CD4-positive, alpha-beta T cell (primary cell): ENCODE measurements around the gene RUSF1. TPM values are rescaled to one million over a fixed set of nuclear protein-coding genes. Genes with fewer than 3 reads are reported as not detected.

ENCODE experiments used
- ATAC-seq: fragments of 200-7000 bp; cut with Tn5 transposase; one replicate; pipeline ENCODE4 v1.10.0; 2022; ENCODE audit warnings: mild to moderate bottlenecking; ENCODE audit not compliant: poor library complexity
- CTCF ChIA-PET: fragments of 350-600 bp; sonication (Branson Sonifier 250); formaldehyde crosslinking; loops from one replicate; lab custom pipeline; 2021; ENCODE audit warnings: antibody characterized with exemption, inconsistent platforms; lab: Charles Lee
- POLR2A ChIA-PET: fragments of 350-600 bp; sonication (Branson Sonifier 250); formaldehyde crosslinking; loops from one replicate; lab custom pipeline; 2021; ENCODE audit warnings: antibody characterized with exemption, inconsistent platforms; lab: Charles Lee
- DNase-seq, 14 experiments: peaks; one replicate each; pipeline ENCODE4 v3.0.0-alpha.2; 2013 to 2020; ENCODE audit warnings: mixed read lengths in 2 of 14
- H3K27ac ChIP-seq, 2 donors: one replicate each; pipeline versions ENCODE4 v1.5.1 to v1.7.0; 2013; ENCODE audit warnings: low read length in 2 of 2, low read depth in 1 of 2, mild to moderate bottlenecking in 1 of 2
- H3K27me3 ChIP-seq, 2 experiments: 1 replicate in 1 of 2; 2 replicates in 1 of 2; pipeline versions ENCODE4 v1.6.1 to v1.7.0; 2013; ENCODE audit warnings: low read length in 2 of 2, control low read depth in 1 of 2, mild to moderate bottlenecking in 1 of 2, moderate library complexity in 1 of 2; ENCODE audit not compliant: insufficient read depth in 2 of 2, control insufficient read depth in 1 of 2
- H3K36me3 ChIP-seq: one replicate; pipeline ENCODE4 v1.6.1; 2013; ENCODE audit warnings: low read length, control low read depth; ENCODE audit not compliant: insufficient read depth
- H3K4me1 ChIP-seq: one replicate; pipeline ENCODE4 v1.6.1; 2013; ENCODE audit warnings: low read length, control low read depth; ENCODE audit not compliant: insufficient read depth
- H3K4me3 ChIP-seq: one replicate; pipeline ENCODE4 v1.5.1; 2013; ENCODE audit warnings: mild to moderate bottlenecking, low read length, moderate library complexity
- H3K9me3 ChIP-seq, 2 experiments: 1 replicate in 1 of 2; 2 replicates in 1 of 2; pipeline versions ENCODE4 v1.6.1 to v1.7.0; 2013; ENCODE audit warnings: low read length in 2 of 2, mild to moderate bottlenecking in 2 of 2, control low read depth in 1 of 2, moderate library complexity in 1 of 2; ENCODE audit not compliant: control insufficient read depth in 1 of 2, insufficient read depth in 1 of 2
- H3K27ac Mint-ChIP-seq: one replicate; pipeline ENCODE4 v1.8.0; 2020; ENCODE audit warnings: mixed read lengths
- H3K27me3 Mint-ChIP-seq: one replicate; pipeline ENCODE4 v1.8.0; 2021; ENCODE audit warnings: mixed read lengths
- H3K36me3 Mint-ChIP-seq: one replicate; pipeline ENCODE4 v1.8.0; 2021; ENCODE audit warnings: low read depth, mixed read lengths
- H3K4me1 Mint-ChIP-seq: one replicate; pipeline ENCODE4 v1.8.0; 2021; ENCODE audit warnings: low read depth, mixed read lengths
- H3K4me3 Mint-ChIP-seq: one replicate; pipeline ENCODE4 v1.8.0; 2020; ENCODE audit warnings: mild to moderate bottlenecking, mixed read lengths
- H3K9me3 Mint-ChIP-seq: one replicate; pipeline ENCODE4 v1.8.0; 2020; ENCODE audit warnings: mixed read lengths
- CTCF ChIP-seq: fragments of 200-600 bp; IDR thresholded peaks from one replicate; pipeline ENCODE4 v1.8.0; 2022; ENCODE audit warnings: antibody characterized with exemption, mild to moderate bottlenecking
- intact Hi-C, 2 experiments: fragments of 100-400 bp; cut with DNase I in 1 of 2; cut with micrococcal nuclease in 1 of 2; formaldehyde crosslinking; loops; one replicate each; pipeline versions ENCODE4 v1.15.1 to v1.9.0; 2023 to 2025; cut with DNase I, micrococcal nuclease
- total RNA-seq, 174 experiments: library from RNA in 2 of 174; stranded (reverse) in 2 of 174; gene quantifications; one replicate each; pipeline ENCODE4 v1.2.3 and lab custom pipeline; 2021 to 2026

RUSF1 gene
- total RNA-seq, 2 experiments from 2014 or later, result 69.2 to 73.2 TPM

- Histone ChIP-seq H3K4me1 (peaks cover 27% of the 10 kb centered on the region), H3K27me3 (no peaks in the 10 kb centered on the region), H3K4me3 (peak overlapping the region; percentile 89), H3K9me3 (no peaks in the 10 kb centered on the region), H3K27ac (peak overlapping the region; percentile 45 to 51), H3K36me3 (peaks cover 5% of the 10 kb centered on the region)
- Mint-ChIP-seq H3K4me1 (peaks cover 13% of the 10 kb centered on the region), H3K4me3 (peak overlapping the region; percentile 92), H3K27ac (peak overlapping the region; percentile 91), H3K9me3 (no peaks in the 10 kb centered on the region), H3K36me3 (peaks cover 23% of the 10 kb centered on the region), H3K27me3 (no peaks in the 10 kb centered on the region)
- intact Hi-C loops, result loop anchor here in 1 of 2 experiments (1.0 to 10.0 kb wide), 3 partner anchors 11 to 227 kb away; partner anchors contain the start of gene RUSF1
- CTCF ChIA-PET, result interaction anchor here (1.2 to 1.9 kb wide), 3 partner anchors 20 to 29 kb away, joined by 5 to 7 read pairs (median 7); partner anchors contain the start of genes ARMC5 and RUSF1
- DNase-seq, result peak; percentile 60 to 93 (median 74)
- peak; percentile 86 for ATAC-seq
- TF ChIP-seq CTCF, result no peak
- POLR2A ChIA-PET, result interaction anchor here (0.6 to 5.7 kb wide), 13 partner anchors 8 to 386 kb away, joined by 3 to 47 read pairs (median 5); partner anchors contain the start of genes ARMC5, FUS, KAT8 and RUSF1
These were observed 20.3 kb downstream of the RUSF1 start for GRCh38 chr16:31487720-31488467.

GRCh38 chr16:31487071-31487719 lies 21.0 kb downstream of the RUSF1 start:
- peaks cover 13% of the 10 kb centered on the region for H3K4me1 Mint-ChIP-seq
- Histone ChIP-seq H3K36me3 (no peaks in the 10 kb centered on the region), H3K9me3 (no peaks in the 10 kb centered on the region), H3K27me3 (no peaks in the 10 kb centered on the region), H3K4me1 (peaks cover 27% of the 10 kb centered on the region), H3K27ac (peak overlapping the region; percentile 45 to 51), H3K4me3 (peak overlapping the region; percentile 89)
- ATAC-seq (no peak), DNase-seq (no peak)
- H3K36me3 Mint-ChIP-seq, result peaks cover 16% of the 10 kb centered on the region
- ChIA-PET CTCF (interaction anchor here (1.2 to 1.9 kb wide), 3 partner anchors 21 to 29 kb away, joined by 5 to 7 read pairs (median 7); partner anchors contain the start of genes ARMC5 and RUSF1), POLR2A (interaction anchor here (0.8 to 5.7 kb wide), 9 partner anchors 10 to 387 kb away, joined by 3 to 47 read pairs (median 6); partner anchors contain the start of genes ARMC5, FUS, KAT8 and RUSF1)
- no peaks in the 10 kb centered on the region for H3K27me3 Mint-ChIP-seq
- H3K4me3 Mint-ChIP-seq, result peak overlapping the region; percentile 92
- peak overlapping the region; percentile 91 for H3K27ac Mint-ChIP-seq
- TF ChIP-seq CTCF, result no peak
- H3K9me3 Mint-ChIP-seq, result no peaks in the 10 kb centered on the region
- intact Hi-C loops, result loop anchor here in 1 of 2 experiments (1.0 to 10.0 kb wide), 2 partner anchors 10 to 228 kb away; a partner anchor contains a TSS

GRCh38 chr16:31486045-31486444 lies 22.1 kb downstream of the RUSF1 start:
- ATAC-seq (no peak), DNase-seq (no peak)
- Mint-ChIP-seq H3K4me3 (peak overlapping the region; percentile 92), H3K4me1 (peaks cover 13% of the 10 kb centered on the region), H3K27ac (peak overlapping the region; percentile 56), H3K27me3 (no peaks in the 10 kb centered on the region), H3K9me3 (no peaks in the 10 kb centered on the region), H3K36me3 (peaks cover 10% of the 10 kb centered on the region)
- intact Hi-C loops, result loop anchor here in 1 of 2 experiments (10.0 kb wide), 1 partner anchor 229 kb away; a partner anchor contains a TSS
- Histone ChIP-seq H3K4me1 (peaks cover 27% of the 10 kb centered on the region), H3K27ac (no peak overlapping the region), H3K4me3 (no peak overlapping the region), H3K27me3 (no peaks in the 10 kb centered on the region), H3K36me3 (no peaks in the 10 kb centered on the region), H3K9me3 (no peaks in the 10 kb centered on the region)
- ChIA-PET CTCF (no interaction called here), POLR2A (interaction anchor here (4.0 to 5.7 kb wide), 3 partner anchors 9 to 26 kb away, joined by 32 to 47 read pairs (median 45); partner anchors contain the start of genes ARMC5 and RUSF1)
- no peak for TF ChIP-seq CTCF
